GM21723 (cell line): ENCODE measurements around the gene HDGF.
A peak's percentile ranks its signal among the peaks of the same experiment; 100 is the strongest.

Experiments used
- ATAC-seq: cut with Tn5 transposase; IDR thresholded peaks from one replicate; pipeline ENCODE4 v1.9.1; 2021; ENCODE audit warnings: mild to moderate bottlenecking, moderate library complexity; ENCODE audit not compliant: unreplicated experiment

Gene HDGF

GRCh38 chr1:156751451-156751756, at the start of gene HDGF:
HDGF (minus strand) TSS chr1:156751675; CDS start chr1:156751429, 246 bp downstream.
- peak; percentile 22 for ATAC-seq

- ATAC-seq = peak; percentile 52
Measured at GRCh38 chr1:156797212-156797871, 45.9 kb upstream of the HDGF start.

- no peak for ATAC-seq
Measured at GRCh38 chr1:156796340-156797097, 45.0 kb upstream of the HDGF start.

- no peak for ATAC-seq
Measured at GRCh38 chr1:156795787-156796186, 44.3 kb upstream of the HDGF start.

GRCh38 chr1:156795374-156795733, 43.9 kb upstream of the HDGF start:
- ATAC-seq = no peak

- no peak for ATAC-seq
Measured at GRCh38 chr1:156794506-156795373, 43.3 kb upstream of the HDGF start.

GRCh38 chr1:156789621-156790318, 38.3 kb upstream of the HDGF start:
- no peak for ATAC-seq

GRCh38 chr1:156788136-156788535, 36.7 kb upstream of the HDGF start:
- no peak for ATAC-seq

GRCh38 chr1:156786640-156787039, 35.2 kb upstream of the HDGF start:
- ATAC-seq = no peak

- ATAC-seq = no peak
Measured at GRCh38 chr1:156785458-156785857, 34.0 kb upstream of the HDGF start.

GRCh38 chr1:156781585-156782186, 30.2 kb upstream of the HDGF start:
- no peak for ATAC-seq

- ATAC-seq = no peak
Measured at GRCh38 chr1:156777573-156777972, 26.1 kb upstream of the HDGF start.

- ATAC-seq = no peak
Measured at GRCh38 chr1:156776942-156777341, 25.5 kb upstream of the HDGF start.

GRCh38 chr1:156775799-156776198, 24.3 kb upstream of the HDGF start:
- ATAC-seq = no peak

- ATAC-seq = no peak
Measured at GRCh38 chr1:156773607-156774006, 22.1 kb upstream of the HDGF start.

- no peak for ATAC-seq
Measured at GRCh38 chr1:156772728-156773497, 21.4 kb upstream of the HDGF start.

- ATAC-seq = no peak
Measured at GRCh38 chr1:156772222-156772621, 20.7 kb upstream of the HDGF start.

GRCh38 chr1:156768610-156769295, 17.3 kb upstream of the HDGF start:
- ATAC-seq = no peak

GRCh38 chr1:156767879-156768604, 16.6 kb upstream of the HDGF start:
- ATAC-seq = peak; percentile 7
